PC-3 (cell line): ENCODE results near the gene SNX17.

Experiments used
- CTCF ChIP-seq: fragments of 300-600 bp; sonication (generic); conservative IDR thresholded peaks from 2 replicates; pipeline ENCODE4 v1.5.1; 2017; ENCODE audit warnings: antibody characterized with exemption, low read depth, mild to moderate bottlenecking, low read length
- EZH2 ChIP-seq: fragments of 300-600 bp; sonication (generic); IDR thresholded peaks from one replicate; pipeline ENCODE4 v1.6.1; 2017; ENCODE audit warnings: antibody characterized with exemption, mild to moderate bottlenecking, low read length; ENCODE audit not compliant: unreplicated experiment

- TF ChIP-seq CTCF (no peak), EZH2 (no peak)
These were observed 20.2 kb upstream of the SNX17 start for GRCh38 chr2:27350106-27350693.
